Skin of body (tissue), 3 donors: ENCODE results near the gene TLR6. TPM values are rescaled to one million over a fixed set of nuclear protein-coding genes. Genes with fewer than 3 reads are reported as not detected.
"Not testable (repeated sequence)": the region's sequence is repeated elsewhere in the genome, so short reads cannot be mapped to it uniquely, and the experiment has no call there.

Experiments used
- DNase-seq: peaks from one replicate; lab custom pipeline; 2025; lab: John Stamatoyannopoulos, UW
- small RNA-seq: library from RNA; depleted of rRNA; stranded (forward); fragments of <200 nt; gene quantifications from one replicate; pipeline ENCODE3, GENCODE V24; 2014; ENCODE audit warnings: low replicate concordance
- total RNA-seq: library from RNA; depleted of rRNA; stranded (reverse); fragments of >200 nt; gene quantifications from one replicate; pipeline ENCODE4 v1.2.3, GENCODE V29; 2014

The TLR6 gene
- total RNA-seq, 1 donor from 2014 or later, result 2.9 TPM

GRCh38 chr4:38788317-38788716 is 68.3 kb downstream of the TLR6 start:
- no peak for DNase-seq

- DNase-seq, result no peak
These were observed 68.9 kb downstream of the TLR6 start for GRCh38 chr4:38787693-38788092.

GRCh38 chr4:38785901-38786402 is 70.7 kb downstream of the TLR6 start:
- DNase-seq, result no peak

GRCh38 chr4:38785041-38785790 is 71.4 kb downstream of the TLR6 start:
- DNase-seq, result no peak

GRCh38 chr4:38784141-38784540 is 72.5 kb downstream of the TLR6 start:
- DNase-seq, result no peak

- DNase-seq, result no peak
These were observed 73.5 kb downstream of the TLR6 start for GRCh38 chr4:38783109-38783460.

- no peak for DNase-seq
These were observed 74.0 kb downstream of the TLR6 start, which contains the start of gene TLR10 for GRCh38 chr4:38782452-38783108. TLR10 (minus strand) TSS chr4:38782990; CDS start chr4:38775590, 7,400 bp downstream.

- DNase-seq, result no peak
These were observed 74.8 kb downstream of the TLR6 start for GRCh38 chr4:38781854-38782261.

- DNase-seq, result no peak
These were observed 75.7 kb downstream of the TLR6 start for GRCh38 chr4:38780833-38781484.

- DNase-seq, result no peak
These were observed 76.8 kb downstream of the TLR6 start for GRCh38 chr4:38779790-38780189.

- DNase-seq, result not testable (repeated sequence)
These were observed 78.7 kb downstream of the TLR6 start for GRCh38 chr4:38777925-38778324.

- no peak for DNase-seq
These were observed 81.3 kb downstream of the TLR6 start for GRCh38 chr4:38775326-38775725.

GRCh38 chr4:38774181-38774955 is 82.2 kb downstream of the TLR6 start:
- no peak for DNase-seq

Small RNA genes within 50 kb of the gene (small RNA-seq; reads per million reads assigned to genes)
- 24.7 reads per million, percentile 94 among the genes with 10 or more reads in this experiment for gene MIR574

Other genes starting within 250 kb of the TLR6 start
- 48.2 TPM for gene KLF3, start 192.6 kb downstream of the TLR6 start, total RNA-seq
- 0.59 TPM for gene TLR10, start 73.8 kb downstream of the TLR6 start, total RNA-seq
- 12.6 TPM for gene TLR1, start 52.0 kb downstream of the TLR6 start, total RNA-seq
- 82.3 TPM for gene FAM114A1, start 11.0 kb upstream of the TLR6 start, total RNA-seq
- 0.20 TPM for gene TMEM156, start 175.6 kb upstream of the TLR6 start, total RNA-seq
- gene KLHL5, start 205.4 kb upstream of the TLR6 start, total RNA-seq, result 19.9 TPM